SW 1271 (cell line): ENCODE measurements around the gene GCHFR.
A peak's percentile ranks its signal among the peaks of the same experiment; 100 is the strongest.

Experiments
- DNase-seq, 2 experiments: peaks; one replicate each; lab custom pipeline; 2025; lab: John Stamatoyannopoulos, UW

Gene GCHFR

DNA sequence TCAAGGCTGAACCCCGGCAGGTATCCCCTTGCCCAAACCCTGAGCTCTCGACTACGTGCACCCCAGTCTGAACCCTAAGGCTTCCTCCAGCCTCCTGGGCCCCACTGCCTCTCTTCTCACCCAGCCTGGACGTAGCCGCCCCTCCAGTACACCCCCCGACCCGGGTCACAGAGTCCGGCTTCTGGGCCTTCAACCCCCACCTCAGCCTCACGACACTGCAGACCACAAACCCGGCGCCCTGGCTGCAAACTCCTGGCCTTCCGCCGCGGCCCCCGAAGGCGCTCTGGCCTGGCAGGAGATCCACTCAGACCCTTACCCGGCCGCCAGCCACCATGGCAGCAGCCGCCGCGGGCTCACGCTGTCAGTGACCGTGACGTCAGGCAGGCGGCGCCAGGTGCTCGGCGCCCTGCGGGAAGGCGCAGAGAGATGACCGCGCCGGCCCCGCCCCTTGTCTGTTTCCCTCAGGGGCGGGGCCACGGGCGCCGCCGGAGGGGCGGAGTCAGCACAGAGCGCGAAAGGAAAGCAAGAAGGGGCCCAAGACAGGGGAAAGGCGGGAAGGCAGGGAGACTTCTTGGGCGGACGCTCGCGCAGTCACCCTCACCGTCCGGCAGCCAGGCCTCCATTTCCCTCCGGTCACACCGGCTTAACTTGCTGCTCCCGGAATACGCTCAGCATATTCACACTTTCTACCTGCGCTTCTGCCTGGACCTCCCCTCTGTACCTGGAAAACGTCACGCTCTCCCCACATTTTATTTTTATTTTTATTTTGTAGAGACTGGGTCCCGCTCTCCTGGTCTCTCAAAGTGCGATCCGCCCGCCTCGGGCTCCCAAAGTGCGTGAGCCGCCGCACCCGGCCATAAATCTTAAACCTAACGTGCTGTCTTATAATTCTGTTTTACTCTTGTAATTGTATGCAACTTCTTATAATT is 8.7 kb upstream of the GCHFR start, which contains the start of gene RMDN3:
Gene RMDN3 (minus strand): TSS at position 372 of the 929 bp plus-strand sequence. CDS start 471 bp downstream, outside the sequence.
- DNase-seq: peak; percentile 33 to 81

DNA sequence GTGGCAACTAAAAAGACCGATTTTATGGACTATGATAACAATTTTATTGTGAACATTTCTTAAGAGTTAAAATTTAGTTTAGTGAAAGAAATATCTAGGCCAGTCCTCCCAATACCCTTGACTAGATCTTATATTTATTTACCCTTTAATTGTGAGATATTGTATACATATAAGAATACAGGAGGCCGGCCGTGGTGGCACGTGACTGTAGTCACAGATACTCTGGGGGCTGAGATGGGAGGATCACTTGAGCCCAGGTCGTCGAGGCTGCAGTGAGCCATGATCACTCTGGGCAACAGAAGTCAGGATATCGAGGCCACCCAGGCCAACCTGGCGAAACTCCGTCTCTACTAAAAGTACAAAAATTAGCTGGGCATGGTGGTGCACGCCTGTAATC is 8.1 kb upstream of the GCHFR start:
- DNase-seq: no peak

DNA sequence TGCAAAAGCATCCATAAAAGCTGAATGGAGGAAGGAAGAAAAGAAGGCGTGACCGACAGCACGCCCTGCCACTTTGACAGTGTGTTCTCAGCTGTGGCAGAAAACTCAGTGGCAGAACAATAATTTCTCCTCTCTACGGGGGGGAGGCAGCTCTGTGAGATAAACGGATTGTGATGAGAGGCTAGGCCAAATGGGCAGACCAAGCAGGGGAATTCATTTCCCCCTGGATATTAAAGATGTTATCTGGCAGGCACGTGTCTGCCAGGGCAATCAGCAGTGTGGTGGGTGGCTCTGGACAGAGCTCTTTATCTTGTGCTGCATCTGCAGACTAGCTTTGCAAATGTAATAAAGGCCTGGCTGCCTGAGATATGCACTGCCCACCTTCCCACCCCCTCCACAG is 6.9 kb upstream of the GCHFR start:
- no peak for DNase-seq

DNA sequence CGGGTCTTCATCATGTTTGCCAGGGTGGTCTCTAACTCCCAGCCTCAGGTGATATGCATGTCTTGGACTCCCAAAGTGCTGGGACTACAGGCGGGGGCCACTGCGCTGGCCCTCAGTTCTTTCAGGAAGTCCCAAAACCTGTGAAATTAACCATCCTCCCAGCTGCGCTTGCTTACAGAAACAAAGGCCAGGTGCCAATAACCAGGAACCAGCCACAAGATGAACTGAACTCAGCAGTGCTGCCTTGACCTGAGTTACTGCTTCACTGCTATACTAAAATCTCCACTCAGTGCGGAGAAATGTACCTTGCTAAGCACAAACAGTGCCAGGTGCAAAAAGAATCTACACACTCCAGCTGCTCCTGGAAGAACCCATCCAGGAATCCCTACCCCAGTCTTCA is 3.9 kb upstream of the GCHFR start:
- DNase-seq: no peak

DNA sequence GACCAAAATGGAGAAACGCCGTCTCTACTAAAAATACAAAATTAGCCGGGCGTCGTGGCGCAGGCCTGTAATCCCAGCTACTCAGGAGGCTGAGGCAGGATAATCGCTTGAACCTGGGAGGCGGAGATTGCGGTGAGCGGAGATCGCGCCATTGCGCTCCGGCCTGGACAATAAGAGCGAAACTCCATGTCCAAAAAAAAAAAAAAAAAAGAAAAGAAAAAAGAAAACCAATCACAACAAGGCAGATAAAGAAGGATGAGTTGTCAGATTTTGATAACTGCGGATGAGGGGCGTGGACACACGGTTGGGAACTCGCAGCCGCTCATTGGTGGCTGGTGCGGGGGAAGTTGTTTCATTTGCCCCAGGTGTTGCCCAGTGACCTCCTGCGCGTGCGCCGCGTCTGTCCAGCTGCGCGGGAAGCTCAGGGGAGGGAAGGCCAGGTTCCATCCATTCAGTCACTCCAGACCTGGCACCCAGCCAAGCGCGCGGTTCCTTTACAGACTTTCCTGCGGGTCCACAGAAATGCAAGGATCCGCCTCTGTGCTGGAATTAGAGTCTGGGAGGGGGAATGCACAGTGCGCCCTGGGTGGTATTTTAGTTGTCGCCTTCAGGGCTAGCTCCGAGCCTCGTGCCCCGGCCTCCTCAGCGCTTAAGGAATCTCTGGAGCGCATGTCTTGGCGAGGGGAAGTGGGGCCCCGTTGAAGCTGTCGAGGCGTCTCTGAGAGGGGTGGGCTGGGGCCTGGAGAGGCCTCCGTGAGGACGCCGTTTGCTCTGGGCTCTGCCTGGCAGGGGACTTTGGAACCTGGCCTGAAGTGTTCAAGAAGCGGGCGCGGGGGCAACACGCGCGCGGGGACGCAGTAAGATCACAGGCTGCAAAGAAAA is 708 bp upstream of the GCHFR start:
- DNase-seq: no peak

DNA sequence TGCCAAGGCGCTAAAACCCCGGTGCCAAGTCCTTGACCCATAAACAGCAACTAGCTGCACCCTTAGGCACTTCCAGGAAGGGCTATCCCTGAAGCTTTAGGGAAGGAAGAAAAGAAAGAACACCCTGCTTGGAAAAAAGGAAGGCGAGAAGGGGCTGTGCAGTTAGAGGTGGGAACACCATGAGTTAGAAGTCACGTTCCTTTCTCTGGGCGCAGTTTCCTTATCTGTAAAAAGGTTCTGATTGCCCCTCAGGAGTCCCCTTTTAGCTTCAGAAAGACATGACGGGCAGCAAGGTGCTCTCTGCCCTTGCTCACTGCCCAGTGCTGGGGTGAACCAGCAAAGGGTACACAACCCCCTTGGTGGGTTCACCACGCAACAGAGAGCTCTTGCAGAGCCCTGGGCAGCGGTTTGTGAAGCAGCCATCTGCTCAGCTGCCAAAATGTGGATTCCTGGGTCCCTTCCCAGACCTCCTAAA is 798 bp downstream of the GCHFR start:
- DNase-seq: no peak

DNA sequence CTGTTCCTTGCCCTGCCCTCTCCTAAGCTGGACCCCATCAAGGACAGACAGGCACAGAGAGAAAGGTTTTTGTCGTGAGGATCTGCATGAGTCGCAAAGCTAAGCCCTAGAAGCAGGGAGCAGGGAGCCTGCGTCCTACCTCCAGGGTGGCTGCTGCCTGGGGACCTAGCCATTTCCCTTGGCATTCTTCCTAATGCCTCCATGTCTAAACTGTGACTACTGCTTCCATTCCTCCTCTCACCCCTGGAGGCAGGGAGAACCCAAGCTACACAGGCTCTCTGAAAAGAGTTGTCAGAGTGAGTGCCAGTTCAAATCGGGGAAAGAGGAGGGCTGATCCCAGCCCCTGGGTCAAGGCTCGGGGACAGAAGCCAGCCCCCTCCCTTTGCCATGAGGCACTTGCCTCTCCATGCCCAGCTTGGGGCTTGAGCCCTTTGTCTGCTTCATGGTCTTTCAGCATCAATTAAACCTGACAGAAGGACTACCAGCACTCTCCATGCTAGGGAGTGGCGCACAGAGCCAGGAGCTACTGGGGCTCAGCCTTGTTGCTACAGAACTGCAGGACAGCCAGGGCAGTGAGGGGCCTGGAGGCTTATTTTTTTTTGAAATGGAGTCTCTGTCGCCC is 2.4 kb downstream of the GCHFR start:
- DNase-seq: no peak

DNA sequence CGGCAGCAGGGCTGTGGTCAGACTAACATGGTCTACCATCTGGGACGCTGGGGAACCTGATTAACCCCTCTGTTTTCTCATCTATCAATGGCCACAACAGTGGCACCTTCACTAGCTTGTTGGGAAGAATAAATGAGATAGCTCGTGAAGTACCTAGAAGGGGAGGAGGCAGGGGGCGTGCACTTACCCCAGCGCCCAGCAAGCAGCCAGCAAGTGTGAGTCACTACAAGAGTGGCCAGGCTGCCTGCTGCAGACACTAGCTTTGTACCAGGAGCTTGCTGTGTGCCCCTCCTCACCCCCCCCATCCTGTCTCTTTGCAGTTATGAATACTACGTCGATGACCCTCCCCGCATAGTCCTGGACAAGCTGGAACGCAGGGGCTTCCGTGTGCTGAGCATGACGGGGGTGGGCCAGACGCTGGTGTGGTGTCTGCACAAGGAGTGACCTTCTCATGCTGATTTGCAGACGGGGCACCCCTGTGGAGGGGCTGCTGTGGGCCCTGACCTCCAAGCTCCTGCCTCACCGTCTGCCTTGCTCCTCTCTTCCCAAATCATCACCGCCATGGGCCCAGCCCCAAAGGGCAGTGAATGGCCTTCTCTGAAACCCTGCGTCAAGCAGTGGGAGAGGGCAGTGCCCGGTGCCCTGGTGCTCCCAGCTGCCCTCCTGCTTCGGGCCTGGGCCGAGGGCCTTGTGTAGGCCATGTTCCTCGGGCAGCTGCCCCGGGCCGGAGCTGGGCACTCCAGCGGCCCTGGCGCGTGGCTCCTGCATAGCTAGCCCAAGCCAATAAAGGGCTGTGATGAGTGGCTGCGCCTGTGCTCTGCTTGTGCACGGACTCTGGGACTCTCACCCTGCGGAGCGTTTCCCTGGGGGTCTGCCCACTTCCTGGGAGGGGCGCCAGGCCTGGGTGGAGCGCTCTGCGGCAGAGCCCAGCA is 3.3 kb downstream of the GCHFR start:
- DNase-seq: no peak

DNA sequence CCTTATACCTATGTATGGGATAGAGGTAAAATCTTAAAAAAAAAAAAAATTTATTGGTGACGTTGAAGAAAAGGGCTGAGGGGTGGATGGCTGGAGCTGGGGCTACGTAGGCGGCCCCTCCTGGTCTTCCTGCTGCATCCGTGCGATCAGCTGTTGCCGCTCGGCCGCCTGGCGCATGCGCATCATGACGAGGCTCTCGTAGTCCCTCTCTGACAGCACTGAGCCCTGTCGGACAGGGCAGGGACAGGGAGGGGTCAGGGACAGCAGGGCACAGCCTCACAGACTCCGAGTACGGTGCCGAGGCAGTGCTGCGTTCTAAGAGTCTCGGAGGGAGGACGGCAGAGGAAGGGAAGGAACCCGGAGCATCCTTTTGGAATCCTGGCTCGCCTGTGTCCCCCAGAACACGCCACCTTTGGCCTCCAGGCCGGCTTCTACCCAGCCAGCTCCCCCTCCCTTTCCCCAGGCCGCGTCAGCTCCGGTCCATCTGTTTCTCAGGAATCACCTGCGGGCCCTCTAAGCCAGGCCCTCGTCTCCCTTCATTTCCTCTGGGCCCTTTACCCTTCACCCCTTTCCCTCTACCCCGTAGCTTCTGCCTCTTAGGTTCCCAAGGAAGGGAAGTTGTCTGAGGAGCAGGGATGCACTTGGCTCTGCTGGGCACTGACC is 4.1 kb downstream of the GCHFR start:
- DNase-seq: no peak

DNA sequence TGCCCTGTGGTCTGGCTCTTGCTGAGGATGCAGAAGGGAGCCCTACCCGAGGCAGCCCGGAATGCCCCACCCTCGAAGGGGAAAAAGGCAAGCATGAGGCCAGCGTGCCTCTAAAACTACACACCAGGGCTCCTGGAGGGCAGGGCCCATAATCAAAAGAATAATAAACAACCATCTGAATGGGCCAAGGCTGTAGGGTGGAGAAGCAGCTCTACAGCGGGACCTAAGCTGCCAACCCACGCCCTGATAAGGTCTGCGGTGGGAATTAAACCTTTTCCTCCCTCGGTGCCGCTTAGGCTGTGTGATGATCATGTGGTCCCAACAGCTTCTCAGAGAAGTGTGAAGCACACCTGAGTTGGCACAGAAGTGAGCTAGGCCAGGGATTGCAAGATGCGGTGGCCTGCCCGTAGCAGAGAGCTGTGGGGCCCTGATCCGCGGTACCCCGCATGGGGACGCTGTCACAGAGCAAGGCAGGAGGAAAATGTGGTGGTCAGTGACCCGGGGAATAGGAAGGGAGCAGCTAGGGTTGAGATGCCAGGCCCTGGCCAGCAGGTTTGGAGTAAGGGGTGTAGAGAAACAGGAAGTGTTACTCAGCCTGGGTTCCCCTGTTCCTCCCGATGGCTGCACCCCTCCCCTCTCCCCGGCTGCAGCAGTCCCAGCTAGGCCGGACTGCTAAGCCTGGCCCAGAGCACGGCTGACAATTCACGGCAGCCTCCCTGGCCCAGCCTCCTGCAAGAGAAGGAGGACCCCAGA is 4.8 kb downstream of the GCHFR start:
- DNase-seq: no peak

DNA sequence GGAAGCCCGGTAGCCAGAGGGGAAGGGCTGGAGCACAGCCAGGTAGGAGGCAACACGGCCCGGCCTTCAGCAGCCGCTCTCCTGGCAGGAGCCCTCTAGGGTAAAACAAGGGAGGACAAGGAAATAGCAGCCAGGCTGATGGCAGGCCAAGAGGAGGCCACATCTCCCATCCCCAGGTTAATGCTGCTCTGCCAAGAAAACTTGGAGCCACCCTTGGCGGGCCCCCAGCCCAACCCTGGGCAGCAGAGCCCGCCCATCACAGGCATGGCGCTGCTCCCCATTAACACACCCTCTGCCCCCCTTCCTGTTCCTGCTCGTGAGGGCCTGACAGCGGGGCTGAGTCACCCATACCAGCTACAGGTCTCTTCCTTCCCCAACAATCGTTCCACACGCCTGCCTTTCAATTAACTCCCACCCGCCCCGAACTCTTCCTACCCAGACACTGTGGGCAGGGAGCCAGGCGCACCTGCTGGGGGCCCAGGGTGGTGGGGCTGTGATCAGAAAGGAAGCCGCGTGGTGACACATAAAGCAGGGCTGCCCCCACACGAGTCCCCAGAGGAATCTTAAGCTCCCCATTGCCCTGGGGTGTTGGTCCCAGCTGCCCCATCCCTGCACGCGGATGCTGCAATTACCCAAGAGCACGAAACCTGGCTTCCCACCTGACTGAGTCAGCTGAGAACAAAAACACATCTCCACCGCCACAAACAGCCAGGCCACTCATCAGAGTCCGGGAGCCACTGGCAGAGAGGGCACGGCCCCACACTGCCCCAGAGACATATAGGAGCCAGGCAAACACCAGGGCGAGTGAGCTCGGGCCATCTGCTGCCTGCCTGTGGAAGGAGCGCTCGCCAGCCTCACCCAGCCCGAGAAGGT is 5.6 kb downstream of the GCHFR start, which contains the start of gene C15orf62:
Gene C15orf62 (plus strand): TSS at position 707 of the 873 bp plus-strand sequence. CDS start 516 bp downstream, outside the sequence.
- DNase-seq: no peak

DNA sequence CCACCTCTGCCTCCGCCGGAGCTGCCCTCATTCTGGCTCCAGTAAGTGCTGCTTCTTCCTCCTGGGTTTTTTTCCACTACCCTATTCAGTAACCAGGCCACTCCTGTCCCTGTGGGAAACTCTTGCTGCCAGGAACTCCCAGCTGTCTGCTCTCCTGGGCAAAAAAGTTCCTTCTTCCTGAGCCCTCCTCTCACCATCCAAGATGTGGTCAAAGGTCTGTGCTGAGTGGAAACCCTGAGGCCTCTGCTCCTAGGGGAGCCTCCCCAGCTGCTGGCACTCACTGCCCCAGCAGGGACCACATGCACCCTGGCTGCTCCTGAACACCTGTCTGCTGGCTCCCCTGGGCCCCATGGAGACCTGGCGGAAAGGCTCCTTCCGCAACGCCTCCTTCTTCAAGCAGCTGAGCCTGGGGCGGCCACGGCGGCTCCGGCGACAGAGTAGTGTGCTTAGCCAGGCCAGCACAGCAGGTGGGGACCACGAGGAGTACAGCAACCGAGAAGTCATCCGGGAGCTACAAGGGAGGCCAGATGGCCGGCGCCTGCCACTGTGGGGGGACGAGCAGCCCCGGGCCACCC is 6.4 kb downstream of the GCHFR start:
- DNase-seq: no peak

DNA sequence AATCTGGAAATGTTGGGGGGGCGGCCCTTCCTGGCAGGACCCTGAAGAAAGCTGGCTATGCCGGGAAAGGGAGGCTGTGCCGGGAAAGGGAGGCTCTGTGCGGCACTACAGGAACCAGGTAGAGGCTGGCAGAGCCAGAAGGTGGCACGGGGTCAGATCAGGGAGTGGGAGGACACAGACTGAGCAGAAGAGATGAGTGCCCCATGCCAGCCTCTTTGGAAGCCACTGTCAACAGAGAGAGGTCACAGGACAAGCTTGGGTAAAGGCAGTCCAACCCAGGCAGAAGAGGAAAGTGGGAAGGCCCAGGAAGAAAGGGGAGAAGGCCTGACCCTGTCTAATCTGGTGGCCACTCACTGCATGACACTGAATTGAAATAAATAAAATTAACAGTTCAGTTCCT is 7.4 kb downstream of the GCHFR start:
- DNase-seq: no peak

DNA sequence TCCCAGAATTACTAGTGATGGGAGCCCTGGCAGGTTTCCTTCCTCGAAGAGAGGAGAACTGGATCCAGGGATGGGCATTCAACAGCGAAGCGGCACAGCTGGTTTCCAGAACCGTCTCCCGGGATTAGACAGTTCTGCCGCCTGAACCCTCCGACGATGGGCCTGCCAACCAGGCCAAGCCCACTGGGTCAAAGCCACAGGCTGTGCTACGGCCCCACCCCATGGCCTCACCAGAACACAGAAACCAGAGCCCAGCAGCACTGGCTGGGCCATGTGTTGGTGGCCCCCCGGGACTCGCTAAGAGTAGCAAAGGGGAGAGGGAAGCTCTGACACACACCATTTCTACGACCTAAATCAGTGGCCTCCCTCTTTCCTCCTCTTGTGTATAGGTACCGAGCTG is 8.1 kb downstream of the GCHFR start:
- no peak for DNase-seq

DNA sequence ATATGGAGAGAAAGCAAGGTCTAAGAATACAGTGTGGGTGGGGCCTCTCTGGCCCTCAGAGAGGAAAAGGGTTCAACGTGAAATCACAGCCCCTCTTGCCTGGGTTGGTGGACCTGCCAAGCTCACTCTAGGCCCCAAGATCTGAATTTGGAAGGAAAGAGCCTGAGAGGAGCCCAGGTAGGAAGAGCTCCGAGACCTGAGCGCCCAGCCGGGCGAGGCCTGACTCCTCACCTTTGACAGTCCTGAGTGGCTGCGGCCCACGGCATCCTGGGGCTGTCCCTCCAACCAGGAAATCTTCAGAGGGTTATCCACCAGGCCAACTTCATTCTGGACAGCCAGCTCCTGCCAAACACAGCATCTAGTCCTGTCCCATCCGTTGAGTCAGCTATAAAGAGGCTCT is 9.6 kb downstream of the GCHFR start:
- no peak for DNase-seq

DNA sequence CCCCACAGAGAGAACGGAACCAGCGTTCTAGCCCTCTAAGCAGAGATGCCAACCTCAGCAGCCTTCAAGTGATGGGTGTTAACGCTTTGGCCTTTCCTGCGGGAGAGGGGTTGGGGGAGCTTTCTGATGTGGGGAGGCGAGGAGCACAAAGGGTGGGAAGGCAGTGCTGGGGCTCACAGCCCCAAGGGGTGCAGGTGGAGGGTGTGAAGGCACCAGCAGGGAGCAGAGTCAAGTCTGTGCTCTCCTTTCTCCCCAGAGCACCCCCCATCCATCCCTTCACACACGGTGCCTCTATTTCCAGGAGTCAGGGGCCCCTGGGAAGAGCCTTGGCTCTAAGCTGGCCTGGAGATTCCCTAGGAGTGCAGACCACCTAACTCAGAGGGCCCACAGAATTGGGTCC is 10.0 kb downstream of the GCHFR start:
- no peak for DNase-seq

DNA sequence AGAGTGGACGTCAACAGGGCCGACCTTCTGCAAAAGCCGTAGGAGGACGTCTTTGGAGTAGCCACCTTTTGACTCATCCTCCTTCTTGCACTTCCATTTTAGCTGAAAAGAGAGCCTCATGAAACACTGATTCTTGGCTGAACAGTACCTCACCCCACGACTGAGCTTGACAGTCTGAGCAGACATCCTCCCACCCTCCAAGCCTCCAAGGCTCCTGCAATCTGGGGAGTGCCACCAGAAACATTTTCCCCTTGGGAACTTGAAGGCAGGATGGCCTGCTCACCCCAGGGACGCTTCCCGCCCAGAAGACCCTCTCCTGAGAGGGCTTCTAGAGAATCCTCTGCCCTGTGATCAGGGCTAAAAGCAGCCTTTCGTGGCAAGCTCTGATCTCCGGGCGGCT is 11.1 kb downstream of the GCHFR start:
- DNase-seq: no peak
